Measurements from ENCODE around the gene C15orf61.

C15orf61 gene

GRCh38 chr15:67578020-67578600 lies 57.2 kb downstream of the C15orf61 start:
- H3F3A ChIP-seq (ENCODE audit: low read depth) = no peaks in the 10 kb centered on the region
- H3K9me3 ChIP-seq (ENCODE audit: insufficient read depth, low read depth, low read length) = no peaks in the 10 kb centered on the region
- H3K36me3 ChIP-seq (ENCODE audit: insufficient read depth, low read length) = peaks cover 4% of the 10 kb centered on the region; the same call in 1 of the 2 replicates
- no peak overlapping the region for H2AFZ ChIP-seq (ENCODE audit: low read length)
- H3K4me1 ChIP-seq (ENCODE audit: insufficient read depth, low read length, poor library complexity, severe bottlenecking) = peaks cover 4% of the 10 kb centered on the region
- no peaks in the 10 kb centered on the region for H3K27me3 ChIP-seq (ENCODE audit: insufficient read depth, low read length, poor library complexity, severe bottlenecking)
- H3K9me2 ChIP-seq (replicated peaks; ENCODE audit: low read depth, low read length) = no peaks in the 10 kb centered on the region
- H3K4me2 ChIP-seq (ENCODE audit: low read depth, low read length, poor library complexity, severe bottlenecking) = no peak overlapping the region
- H3K79me2 ChIP-seq (ENCODE audit: insufficient read depth, low read length) = peaks cover 10% of the 10 kb centered on the region; the same call in 1 of the 2 replicates
- no peak for TF ChIP-seq EZH2phosphoT487 (IDR thresholded peaks at IDR 0.05; ENCODE audit: borderline replicate concordance)
- TF ChIP-seq CTCF (conservative IDR thresholded peaks at IDR 0.05; ENCODE audit: low read length) = no peak
- H3K9ac ChIP-seq (ENCODE audit: low read depth, low read length, poor library complexity, severe bottlenecking) = no peak overlapping the region
- no peaks in the 10 kb centered on the region for H4K20me1 ChIP-seq (ENCODE audit: insufficient read depth, low read length, poor library complexity, severe bottlenecking)
- no peak overlapping the region for H3K4me3 ChIP-seq (ENCODE audit: low read length, poor library complexity, severe bottlenecking)

GRCh38 chr15:67579164-67579563 lies 58.2 kb downstream of the C15orf61 start:
- Histone ChIP-seq H3K9me3 (ENCODE audit: insufficient read depth, low read depth, low read length) (no peaks in the 10 kb centered on the region), H3K36me3 (ENCODE audit: insufficient read depth, low read length) (peaks cover 7% of the 10 kb centered on the region; the same call in 1 of the 2 replicates), H3K79me2 (ENCODE audit: insufficient read depth, low read length) (peaks cover 10% of the 10 kb centered on the region; the same call in 1 of the 2 replicates), H2AFZ (ENCODE audit: low read length) (no peak overlapping the region), H3K4me2 (ENCODE audit: low read depth, low read length, poor library complexity, severe bottlenecking) (no peak overlapping the region), H3K9ac (ENCODE audit: low read depth, low read length, poor library complexity, severe bottlenecking) (no peak overlapping the region), H3K4me1 (ENCODE audit: insufficient read depth, low read length, poor library complexity, severe bottlenecking) (no peaks in the 10 kb centered on the region), H4K20me1 (ENCODE audit: insufficient read depth, low read length, poor library complexity, severe bottlenecking) (no peaks in the 10 kb centered on the region), H3K27me3 (ENCODE audit: insufficient read depth, low read length, poor library complexity, severe bottlenecking) (no peaks in the 10 kb centered on the region), H3K4me3 (ENCODE audit: low read length, poor library complexity, severe bottlenecking) (no peak overlapping the region), H3F3A (ENCODE audit: low read depth) (no peaks in the 10 kb centered on the region), H3K9me2 (replicated peaks; ENCODE audit: low read depth, low read length) (no peaks in the 10 kb centered on the region)
- TF ChIP-seq EZH2phosphoT487 (IDR thresholded peaks at IDR 0.05; ENCODE audit: borderline replicate concordance) = no peak
- TF ChIP-seq CTCF (conservative IDR thresholded peaks at IDR 0.05; ENCODE audit: low read length) = no peak

All from Loucy (cell line).